Mesenchymal stem cell (in vitro differentiated cells and primary cell): ENCODE results near the gene PCSK9.

Experiments used
- DNase-seq: peaks from one replicate; pipeline ENCODE4 v3.0.0-alpha.2; 2013
- H2AFZ ChIP-seq: one replicate; pipeline ENCODE4 v1.6.1; 2013; ENCODE audit warnings: low read depth, mild to moderate bottlenecking, control low read depth, inconsistent platforms, low read length, moderate library complexity
- H2AK5ac ChIP-seq: 2 replicates; pipeline ENCODE4 v1.6.1; 2013; ENCODE audit warnings: low read length, moderate library complexity, mild to moderate bottlenecking, inconsistent platforms; ENCODE audit not compliant: severe bottlenecking
- H2BK120ac ChIP-seq: one replicate; pipeline ENCODE4 v1.6.1; 2013; ENCODE audit warnings: low read depth, mild to moderate bottlenecking, inconsistent platforms, low read length, moderate library complexity
- H2BK12ac ChIP-seq, 2 experiments: one replicate each; pipeline ENCODE4 v1.6.1; 2013; ENCODE audit warnings: inconsistent platforms in 2 of 2, low read length in 2 of 2, mild to moderate bottlenecking in 2 of 2, moderate library complexity in 2 of 2, control low read depth in 1 of 2
- H2BK15ac ChIP-seq: one replicate; pipeline ENCODE4 v1.6.1; 2013; ENCODE audit warnings: mild to moderate bottlenecking, low read depth, inconsistent platforms; ENCODE audit not compliant: poor library complexity, severe bottlenecking
- H2BK5ac ChIP-seq: 2 replicates; pipeline ENCODE4 v1.6.1; 2013; ENCODE audit warnings: low read depth, mild to moderate bottlenecking, low read length, control low read depth, inconsistent platforms; ENCODE audit not compliant: poor library complexity, severe bottlenecking
- H3K14ac ChIP-seq, 2 experiments: one replicate each; pipeline ENCODE4 v1.6.1; 2013; ENCODE audit warnings: inconsistent platforms in 2 of 2, low read length in 2 of 2, control low read depth in 1 of 2, mild to moderate bottlenecking in 1 of 2, moderate library complexity in 1 of 2
- H3K18ac ChIP-seq, 2 experiments: one replicate each; pipeline ENCODE4 v1.6.1; 2013; ENCODE audit warnings: inconsistent platforms in 2 of 2, low read length in 2 of 2, control low read depth in 1 of 2, low read depth in 1 of 2, mild to moderate bottlenecking in 1 of 2
- H3K23ac ChIP-seq, 2 experiments: one replicate each; pipeline ENCODE4 v1.6.1; 2013; ENCODE audit warnings: inconsistent platforms in 2 of 2, low read length in 2 of 2, mild to moderate bottlenecking in 2 of 2, moderate library complexity in 2 of 2, control low read depth in 1 of 2
- H3K27ac ChIP-seq: 2 replicates; pipeline ENCODE4 v1.5.1; 2013; ENCODE audit warnings: mild to moderate bottlenecking, moderate library complexity, low read length, control low read depth, inconsistent platforms; ENCODE audit not compliant: poor library complexity, severe bottlenecking
- H3K27me3 ChIP-seq, 2 experiments: 2 replicates each; pipeline versions ENCODE4 v1.6.1 to v1.7.0; 2013; ENCODE audit warnings: low read length in 2 of 2, mild to moderate bottlenecking in 2 of 2, moderate library complexity in 2 of 2, control low read depth in 1 of 2, inconsistent platforms in 1 of 2; ENCODE audit not compliant: control insufficient read depth in 1 of 2, insufficient read depth in 1 of 2
- H3K36me3 ChIP-seq, 2 experiments: 2 replicates each; pipeline versions ENCODE4 v1.6.1 to v1.7.0; 2013; ENCODE audit warnings: low read length in 2 of 2, control low read depth in 1 of 2, inconsistent platforms in 1 of 2, low read depth in 1 of 2, mild to moderate bottlenecking in 1 of 2; ENCODE audit not compliant: insufficient read depth in 2 of 2, control insufficient read depth in 1 of 2
- H3K4ac ChIP-seq, 2 experiments: one replicate each; pipeline ENCODE4 v1.6.1; 2013; ENCODE audit warnings: inconsistent platforms in 2 of 2, low read length in 2 of 2, mild to moderate bottlenecking in 2 of 2, moderate library complexity in 2 of 2, control low read depth in 1 of 2, low read depth in 1 of 2
- H3K4me1 ChIP-seq: 2 replicates; pipeline ENCODE4 v1.6.1; 2013; ENCODE audit warnings: low read depth, low read length, control low read depth; ENCODE audit not compliant: control insufficient read depth, insufficient read depth
- H3K4me2 ChIP-seq: 2 replicates; pipeline ENCODE4 v1.6.1; 2013; ENCODE audit warnings: low read length, mild to moderate bottlenecking, inconsistent platforms; ENCODE audit not compliant: poor library complexity, severe bottlenecking
- H3K4me3 ChIP-seq, 2 experiments: 2 replicates each; pipeline versions ENCODE4 v1.5.1 to v1.7.0; 2013; ENCODE audit warnings: low read length in 2 of 2, mild to moderate bottlenecking in 2 of 2, control low read depth in 1 of 2, low read depth in 1 of 2; ENCODE audit not compliant: insufficient read depth in 1 of 2
- H3K79me1 ChIP-seq: replicated peaks from 2 replicates; pipeline ENCODE4 v1.6.1; 2013; ENCODE audit warnings: mild to moderate bottlenecking, control low read depth, low read length, inconsistent platforms; ENCODE audit not compliant: poor library complexity, severe bottlenecking
- H3K9ac ChIP-seq: 2 replicates; pipeline ENCODE4 v1.7.0; 2013; ENCODE audit warnings: mild to moderate bottlenecking, low read length, moderate library complexity
- H3K9me3 ChIP-seq: 2 replicates; pipeline ENCODE4 v1.7.0; 2013; ENCODE audit warnings: mild to moderate bottlenecking, low read length; ENCODE audit not compliant: control insufficient read depth
- H4K8ac ChIP-seq: one replicate; pipeline ENCODE4 v1.6.1; 2013; ENCODE audit warnings: inconsistent platforms, mild to moderate bottlenecking, low read length, moderate library complexity
- H4K91ac ChIP-seq: one replicate; pipeline ENCODE4 v1.6.1; 2013; ENCODE audit warnings: mild to moderate bottlenecking, low read length, inconsistent platforms
- WGBS: methylation state at CpG from one replicate; pipeline ENCODE4 v1.1.7; 2013; ENCODE audit warnings: mixed read lengths; 5-methylcytosine and 5-hydroxymethylcytosine counted together

PCSK9 gene

GRCh38 chr1:55060133-55060999 lies 21.0 kb downstream of the PCSK9 start:
- peaks cover 0 to 5% of the 10 kb centered on the region in 2 experiments for H3K36me3 ChIP-seq
- no peak overlapping the region for H3K4ac ChIP-seq
- no peak overlapping the region for H2BK15ac ChIP-seq
- no peak overlapping the region for H3K4me2 ChIP-seq
- no peak overlapping the region for H3K18ac ChIP-seq
- no peak overlapping the region for H2AFZ ChIP-seq
- H3K27me3 ChIP-seq, result peaks cover 0 to 7% of the 10 kb centered on the region in 2 experiments
- no peak overlapping the region for H2BK5ac ChIP-seq
- DNase-seq, result peak; percentile 28
- H2AK5ac ChIP-seq, result no peak overlapping the region
- no peaks in the 10 kb centered on the region for H3K9me3 ChIP-seq
- no peak overlapping the region for H3K27ac ChIP-seq
- peaks cover 18% of the 10 kb centered on the region for H3K4me1 ChIP-seq
- no peaks in the 10 kb centered on the region for H3K79me1 ChIP-seq
- no peak overlapping the region for H3K14ac ChIP-seq
- no peak overlapping the region for H3K23ac ChIP-seq
- H4K91ac ChIP-seq, result no peak overlapping the region
- no peak overlapping the region for H2BK120ac ChIP-seq
- H3K4me3 ChIP-seq, result no peak overlapping the region
- H3K9ac ChIP-seq, result no peak overlapping the region
- no peak overlapping the region for H2BK12ac ChIP-seq
- H4K8ac ChIP-seq, result no peak overlapping the region
- 97% methylated on average over 14 of the region's 14 CpGs for WGBS

- no peak overlapping the region for H2BK12ac ChIP-seq
- no peak overlapping the region for H3K23ac ChIP-seq
- H2AK5ac ChIP-seq, result no peak overlapping the region
- no peak overlapping the region for H2AFZ ChIP-seq
- H3K9ac ChIP-seq, result no peak overlapping the region
- no peak overlapping the region for H3K18ac ChIP-seq
- no peak overlapping the region for H4K8ac ChIP-seq
- no peaks in the 10 kb centered on the region for H3K79me1 ChIP-seq
- H3K4me3 ChIP-seq, result no peak overlapping the region
- no peak overlapping the region for H2BK15ac ChIP-seq
- 83% methylated on average over 13 of the region's 13 CpGs for WGBS
- H4K91ac ChIP-seq, result no peak overlapping the region
- DNase-seq, result no peak
- H3K9me3 ChIP-seq, result no peaks in the 10 kb centered on the region
- no peak overlapping the region for H2BK5ac ChIP-seq
- H3K4ac ChIP-seq, result no peak overlapping the region
- no peak overlapping the region for H3K27ac ChIP-seq
- no peak overlapping the region for H3K4me2 ChIP-seq
- H3K36me3 ChIP-seq, result peaks cover 6 to 11% of the 10 kb centered on the region in 2 experiments
- peaks cover 18% of the 10 kb centered on the region for H3K4me1 ChIP-seq
- H2BK120ac ChIP-seq, result no peak overlapping the region
- no peak overlapping the region for H3K14ac ChIP-seq
- peaks cover 0 to 7% of the 10 kb centered on the region in 2 experiments for H3K27me3 ChIP-seq
Measured at GRCh38 chr1:55061000-55061705, 21.8 kb downstream of the PCSK9 start.

GRCh38 chr1:55061706-55062321 lies 22.5 kb downstream of the PCSK9 start:
- Histone ChIP-seq H3K4me3 (no peak overlapping the region), H2BK12ac (no peak overlapping the region), H3K18ac (no peak overlapping the region), H3K4me1 (peaks cover 18% of the 10 kb centered on the region), H2BK120ac (no peak overlapping the region), H2AFZ (no peak overlapping the region), H3K9me3 (no peaks in the 10 kb centered on the region), H3K14ac (no peak overlapping the region), H3K4me2 (no peak overlapping the region), H3K36me3 (peaks cover 13% of the 10 kb centered on the region in 2 experiments), H2BK15ac (no peak overlapping the region), H3K23ac (no peak overlapping the region), H2AK5ac (no peak overlapping the region), H3K79me1 (no peaks in the 10 kb centered on the region), H4K8ac (no peak overlapping the region), H2BK5ac (no peak overlapping the region), H3K27ac (no peak overlapping the region), H3K4ac (no peak overlapping the region), H3K27me3 (peaks cover 0 to 7% of the 10 kb centered on the region in 2 experiments), H4K91ac (no peak overlapping the region), H3K9ac (no peak overlapping the region)
- WGBS, result 80% methylated on average over 4 of the region's 4 CpGs
- DNase-seq, result no peak
